HG03097 (cell line): Measurements from ENCODE around the gene PRR33.

ENCODE experiments used
- ATAC-seq: cut with Tn5 transposase; IDR thresholded peaks from one replicate; pipeline ENCODE4 v1.9.1; 2021; ENCODE audit not compliant: unreplicated experiment, low FRiP score

The PRR33 gene

DNA sequence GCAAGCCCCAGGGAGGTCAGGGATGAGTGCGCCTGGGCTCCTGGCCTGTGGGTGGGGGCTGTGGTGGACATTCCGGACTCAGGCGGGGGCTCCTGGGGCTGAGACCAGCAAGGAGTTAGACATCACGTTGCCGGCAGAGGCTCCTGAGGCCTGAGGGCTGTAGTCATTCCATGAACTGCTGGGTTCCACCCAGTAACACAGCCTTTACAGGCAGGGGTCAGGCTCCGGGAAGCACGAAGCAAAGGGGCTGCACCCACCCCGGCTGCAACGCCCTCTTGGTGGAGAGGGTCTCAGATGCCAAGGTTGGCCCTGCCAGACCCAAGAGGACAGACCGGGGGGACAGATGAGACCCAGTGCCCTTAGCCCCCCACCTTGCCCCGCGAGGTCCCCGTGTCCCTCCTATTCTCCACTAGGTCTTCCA, 36.8 kb upstream of the PRR33 start:
- ATAC-seq, result no peak

DNA sequence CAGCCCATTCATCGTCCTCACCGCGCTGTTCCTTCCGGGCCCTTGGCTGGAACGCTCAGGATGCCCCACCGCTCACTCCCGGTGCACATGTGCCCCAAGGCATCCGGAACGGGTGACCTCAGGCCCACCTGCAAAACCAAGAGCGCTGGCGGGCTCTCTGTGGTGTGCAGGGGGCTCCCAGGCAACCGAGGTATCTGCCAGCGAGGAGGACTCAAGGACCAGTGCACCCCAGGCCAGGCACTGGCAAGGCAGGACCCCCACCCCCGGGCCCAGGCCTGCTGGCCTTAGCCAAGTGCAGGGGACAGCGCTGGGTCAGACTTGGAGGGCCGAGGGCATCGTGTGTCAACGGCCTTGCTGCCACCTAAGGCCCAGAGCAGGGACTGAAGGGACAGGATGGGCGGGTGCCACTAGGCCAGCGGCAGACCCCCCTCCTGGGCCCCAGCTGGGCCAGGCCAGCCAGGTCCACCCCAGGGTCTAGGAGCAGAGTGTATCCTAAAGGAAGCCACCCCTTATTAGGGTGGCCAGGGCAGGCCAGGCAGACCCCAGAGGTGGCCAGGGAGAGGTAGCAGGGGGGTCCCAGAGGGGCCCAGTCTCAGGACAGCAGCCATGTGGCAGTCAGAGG, 36.3 kb upstream of the PRR33 start:
- no peak for ATAC-seq

DNA sequence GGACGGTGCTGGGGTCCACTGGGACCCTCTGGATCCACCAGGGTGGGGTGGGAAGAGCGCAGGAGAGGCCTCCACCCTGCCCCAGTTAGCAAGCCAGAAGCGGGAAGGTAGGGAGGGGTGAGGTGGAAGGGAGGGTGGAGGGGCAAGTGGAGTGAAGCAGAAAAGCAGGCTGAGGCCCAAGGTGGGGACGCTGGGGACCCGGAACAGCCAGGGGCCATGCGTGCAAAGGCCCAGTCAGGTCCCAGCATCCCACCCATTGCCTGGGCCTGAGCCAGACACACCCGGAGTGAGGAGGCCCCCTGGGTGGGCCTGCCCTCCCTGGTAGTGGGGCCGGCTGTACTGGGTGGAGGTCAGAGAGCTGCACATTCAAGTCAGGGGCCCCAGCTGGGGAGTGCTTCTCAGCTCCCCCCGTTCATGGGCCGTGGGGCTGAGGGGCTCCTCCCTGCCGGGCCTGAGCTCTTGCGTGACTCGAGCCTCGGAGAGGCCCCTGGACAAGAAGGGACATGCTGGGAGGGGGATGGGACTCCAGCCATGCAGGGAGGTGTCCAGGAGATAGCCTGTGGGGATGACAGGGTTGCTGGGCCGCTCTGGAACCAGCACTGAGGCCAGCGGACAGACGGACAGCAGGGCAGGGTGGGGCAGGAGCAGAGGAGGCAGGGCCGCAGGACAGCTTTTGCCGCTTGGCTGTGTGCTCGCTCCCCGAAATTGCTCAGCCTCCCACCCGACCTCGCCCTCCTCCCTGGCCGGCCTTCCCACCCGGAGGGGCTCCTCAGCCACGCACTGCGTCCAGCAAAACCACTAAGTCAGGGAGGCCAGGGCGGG, 35.5 kb upstream of the PRR33 start:
- ATAC-seq, result no peak

DNA sequence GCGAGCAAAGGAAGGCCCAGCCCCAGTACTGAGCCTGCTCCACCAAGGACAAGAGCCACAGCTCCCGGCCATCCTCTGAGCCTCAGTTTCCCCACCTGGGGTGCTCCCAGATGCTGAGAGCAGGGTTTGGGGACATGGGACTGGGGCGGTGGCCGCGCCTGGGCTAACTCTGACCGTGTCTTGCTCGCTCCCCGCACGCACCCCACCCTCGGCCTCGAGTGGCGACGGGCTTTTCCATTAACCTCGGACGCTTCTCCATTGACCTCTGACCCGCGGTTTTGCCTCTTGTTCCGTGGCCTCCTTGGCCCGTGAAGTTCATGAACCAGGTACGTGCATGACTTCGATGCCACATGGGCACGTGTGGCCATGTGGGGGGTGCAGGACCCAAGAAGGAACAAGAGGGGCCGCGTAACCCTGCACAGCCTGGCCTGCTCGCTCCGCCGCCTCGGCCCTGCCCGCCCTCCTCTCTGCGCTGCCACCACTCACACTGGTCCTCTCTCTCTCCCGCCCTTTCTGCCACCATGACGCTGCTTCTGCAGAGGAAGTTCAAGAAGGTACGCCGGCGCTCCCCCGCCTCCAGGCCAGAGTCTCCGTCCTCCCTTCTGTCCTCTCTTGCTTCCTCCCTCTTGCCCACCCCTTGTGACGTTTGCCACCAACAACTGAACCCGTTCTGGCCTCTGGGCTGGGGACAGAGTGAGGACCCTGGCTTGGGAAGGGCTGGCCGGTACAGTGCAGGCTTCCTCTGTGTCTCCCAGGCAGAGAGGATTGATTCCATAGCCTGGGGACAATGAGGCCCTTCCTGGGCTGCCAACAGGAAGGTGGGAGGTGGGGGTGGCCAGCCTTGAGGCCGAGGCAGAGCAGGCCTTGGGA, 34.7 kb upstream of the PRR33 start:
- no peak for ATAC-seq

DNA sequence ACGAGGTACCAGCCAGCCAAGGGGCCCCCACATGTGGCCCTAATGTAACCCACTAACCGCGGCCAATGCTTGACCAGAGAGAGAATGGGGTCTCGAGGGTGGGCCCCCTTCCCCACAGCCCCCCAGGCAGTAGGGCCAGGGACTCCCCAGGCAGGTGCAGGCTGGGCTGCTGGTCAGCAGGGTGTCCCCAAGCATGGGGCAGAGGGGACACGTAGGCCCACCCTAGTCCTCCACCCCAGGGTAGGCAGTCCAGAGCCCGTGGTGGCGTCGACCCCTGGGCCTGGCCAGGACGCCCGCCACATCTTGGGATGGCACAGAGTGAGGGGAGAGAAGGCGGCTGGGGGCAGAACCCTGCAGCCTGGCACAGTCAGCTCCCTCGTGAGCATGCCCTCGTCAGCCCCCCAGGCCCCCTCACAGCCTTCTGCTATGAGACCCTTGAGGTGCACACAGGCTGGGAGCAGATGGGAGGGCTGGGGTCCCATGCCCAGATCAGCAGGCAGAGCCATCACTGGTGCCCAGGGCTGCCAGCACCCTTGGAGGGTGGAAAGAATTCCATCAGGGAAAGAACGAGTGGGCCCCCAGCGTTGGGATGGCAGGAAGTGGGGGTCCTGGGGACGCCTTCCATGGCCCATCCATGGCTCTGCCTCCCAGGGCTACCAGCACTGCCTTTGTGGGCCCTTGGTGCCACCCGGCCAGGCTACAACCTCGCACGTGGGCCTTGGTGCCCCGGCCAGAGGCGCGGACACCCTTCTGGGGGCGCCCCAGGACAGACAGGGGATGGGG, 33.9 kb upstream of the PRR33 start:
- ATAC-seq, result no peak

DNA sequence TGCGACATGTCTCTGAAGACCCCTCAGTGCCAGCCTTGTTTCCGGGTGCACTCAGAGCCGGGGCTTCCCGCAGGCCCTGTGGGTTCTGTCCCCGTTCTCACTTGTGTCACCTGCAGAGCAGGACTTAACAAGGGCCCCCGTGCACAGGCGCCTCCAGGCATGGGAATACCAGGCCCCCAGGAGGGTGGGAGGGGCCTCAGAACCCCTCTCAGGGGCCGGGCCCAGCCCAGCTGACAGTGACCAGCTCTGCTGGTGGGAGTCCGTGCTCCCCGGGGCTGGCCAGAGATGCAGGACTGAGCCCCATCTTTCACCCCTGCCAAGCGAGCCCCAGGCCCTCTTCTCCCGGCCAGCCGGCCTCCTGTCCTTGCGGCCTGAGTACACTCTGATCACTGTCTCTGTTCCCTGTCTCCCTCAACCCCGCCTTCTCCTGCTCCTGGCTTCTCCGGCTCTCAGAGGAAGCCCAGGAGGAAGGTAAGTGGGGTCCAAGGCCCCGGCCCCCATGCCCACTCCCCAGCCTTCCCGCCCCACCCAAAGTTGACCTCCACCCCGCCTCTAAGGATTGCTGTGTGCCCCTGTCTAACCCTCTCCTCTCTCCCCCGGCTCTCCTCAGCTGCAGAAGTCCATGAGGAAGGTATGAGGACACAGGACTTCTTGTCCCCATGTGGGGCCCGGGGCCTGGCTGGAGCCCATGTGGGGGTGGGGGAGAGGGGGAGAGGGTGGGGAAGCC, 33.1 kb upstream of the PRR33 start:
- no peak for ATAC-seq

DNA sequence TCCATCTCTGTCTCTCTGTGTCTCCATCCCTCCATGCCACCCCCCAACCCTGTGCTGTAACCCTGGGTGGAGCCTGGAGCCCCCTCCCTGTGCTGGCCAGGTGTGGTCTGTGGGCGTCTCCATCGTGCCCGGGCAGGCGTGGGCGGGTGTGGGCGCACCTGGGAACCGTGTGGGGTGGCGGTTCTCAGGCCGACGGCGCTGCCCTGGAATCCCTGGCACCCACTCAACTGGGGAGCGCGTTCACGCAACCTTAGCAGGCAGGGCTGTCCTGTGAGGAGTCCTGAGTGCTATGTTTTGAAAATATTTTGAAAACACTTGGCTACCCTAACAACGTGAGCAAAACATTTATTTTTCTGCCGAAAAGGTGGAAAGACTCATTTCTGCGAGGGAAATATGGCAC, 32.5 kb upstream of the PRR33 start:
- ATAC-seq, result no peak

DNA sequence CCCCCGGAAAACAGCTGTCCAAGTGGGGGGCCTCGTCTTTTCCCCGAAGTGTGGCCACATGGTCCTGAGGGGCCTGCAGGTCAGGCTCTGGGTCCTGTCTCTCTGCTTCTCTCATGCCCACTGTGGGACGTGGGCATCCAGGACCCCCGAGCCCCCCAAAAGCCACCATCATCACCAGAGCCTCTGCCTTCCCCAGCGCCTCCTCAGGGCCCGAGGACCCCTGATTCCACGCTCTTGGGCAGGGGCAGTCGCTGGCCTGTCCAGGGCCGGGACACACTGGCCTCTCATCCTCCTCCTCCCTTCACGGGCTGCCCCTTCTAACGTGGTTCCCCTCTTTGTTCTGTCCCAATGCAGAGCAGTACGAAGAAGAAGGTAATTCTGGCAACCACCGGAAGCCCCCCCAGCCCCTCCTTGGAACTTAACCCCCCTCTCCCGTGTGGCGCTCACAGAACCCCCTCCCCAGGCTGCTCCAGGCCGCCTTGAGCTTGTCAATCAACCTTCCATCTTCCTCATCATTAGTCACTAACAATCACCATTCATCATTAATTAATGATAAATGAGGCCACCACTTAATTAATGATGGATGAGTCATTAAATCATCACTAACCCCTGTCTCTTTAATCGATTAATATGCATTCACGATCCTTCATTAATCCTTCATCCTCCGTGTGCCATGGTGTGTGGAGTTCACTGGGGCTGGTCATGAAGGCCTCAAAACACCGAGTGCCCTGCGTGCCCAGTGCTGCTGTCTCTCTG, 31.7 kb upstream of the PRR33 start:
- no peak for ATAC-seq

DNA sequence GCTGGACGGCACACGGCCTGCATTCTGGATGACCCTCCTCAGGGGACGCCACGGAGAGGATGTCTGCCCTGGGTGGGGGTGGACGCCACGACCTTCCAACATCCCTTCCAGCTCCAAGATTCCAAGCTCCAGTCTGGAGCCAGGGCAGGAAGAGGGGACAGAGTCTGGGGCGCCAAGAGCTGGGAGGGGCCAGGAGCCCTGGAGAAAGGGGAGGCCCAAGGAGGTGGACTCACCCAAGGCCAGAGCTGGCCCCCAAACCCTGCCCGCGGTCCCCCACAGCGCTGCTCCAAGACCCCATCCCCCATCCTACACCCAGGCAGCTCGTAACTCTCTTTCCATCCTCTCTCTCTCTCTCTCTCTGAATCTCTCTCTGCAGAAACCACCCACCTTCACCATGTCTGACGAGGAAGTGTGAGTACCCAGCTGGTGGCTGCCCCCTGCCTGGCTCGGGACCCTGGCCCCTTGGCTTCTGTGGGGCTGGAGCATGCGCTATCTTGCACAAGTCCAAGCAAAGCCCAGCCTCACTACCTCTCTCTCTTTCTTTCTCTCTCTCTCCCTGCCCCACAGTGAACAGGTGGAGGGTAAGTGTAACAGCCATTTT, 30.9 kb upstream of the PRR33 start:
- no peak for ATAC-seq

DNA sequence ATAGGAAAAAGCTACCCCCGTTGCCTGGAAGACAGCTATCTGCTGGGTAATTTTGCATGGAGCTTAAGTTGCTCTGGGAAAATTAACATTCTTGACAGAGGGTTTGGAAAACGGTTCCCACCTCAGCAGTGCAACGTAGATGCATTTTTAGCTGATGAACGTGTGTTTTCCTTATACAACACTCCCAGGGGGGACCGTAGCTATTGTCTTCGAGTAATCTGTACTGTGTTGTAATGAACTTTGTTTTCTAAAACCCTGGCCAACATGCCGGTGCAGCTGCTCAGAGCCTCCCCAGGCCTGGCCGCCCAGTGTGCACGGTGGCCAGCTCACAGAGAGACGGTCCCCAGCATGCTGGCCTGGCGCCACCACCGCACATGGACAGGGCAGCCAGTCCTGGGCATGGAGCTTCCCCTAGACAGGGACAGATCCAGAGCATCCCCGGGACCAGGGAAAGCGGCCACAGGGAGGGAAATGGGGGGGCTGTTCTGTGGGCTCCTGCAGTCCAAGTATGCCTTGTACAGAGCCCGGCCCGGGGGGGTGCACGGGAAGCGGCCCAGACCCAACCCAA, 30.0 kb upstream of the PRR33 start:
- ATAC-seq, result no peak

DNA sequence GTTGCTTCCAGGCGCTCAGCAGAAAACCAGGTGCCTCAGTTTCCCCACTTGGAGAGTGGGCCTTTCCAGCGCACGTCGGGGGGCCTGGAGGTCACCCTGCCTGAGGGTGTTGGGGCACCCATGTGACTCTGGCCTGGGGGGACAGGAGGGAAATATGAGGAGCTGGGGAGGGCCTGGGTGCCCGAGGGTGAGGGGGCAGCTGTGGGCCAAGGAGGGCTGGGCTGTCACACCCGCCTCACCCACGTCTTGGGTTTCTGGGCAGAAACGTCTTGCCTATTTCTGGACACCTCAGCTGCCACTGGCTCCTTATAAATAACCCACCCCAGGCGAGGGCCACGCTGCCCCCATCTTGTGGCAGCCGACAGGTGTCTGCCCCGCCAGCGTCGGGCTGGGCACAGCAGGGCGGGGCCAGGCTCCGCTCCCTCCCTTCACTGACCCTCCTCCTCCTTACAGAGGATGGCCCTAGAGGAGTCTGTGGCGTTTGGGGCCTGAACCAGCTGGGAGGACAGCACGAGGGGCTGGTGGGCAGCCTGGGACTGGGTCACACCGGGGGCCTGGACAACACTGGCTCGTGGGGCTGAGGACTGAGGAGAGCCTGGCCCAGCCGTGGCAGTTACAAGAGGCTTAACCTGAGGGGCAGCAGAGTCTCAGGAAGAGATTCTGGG, 29.3 kb upstream of the PRR33 start:
- no peak for ATAC-seq

DNA sequence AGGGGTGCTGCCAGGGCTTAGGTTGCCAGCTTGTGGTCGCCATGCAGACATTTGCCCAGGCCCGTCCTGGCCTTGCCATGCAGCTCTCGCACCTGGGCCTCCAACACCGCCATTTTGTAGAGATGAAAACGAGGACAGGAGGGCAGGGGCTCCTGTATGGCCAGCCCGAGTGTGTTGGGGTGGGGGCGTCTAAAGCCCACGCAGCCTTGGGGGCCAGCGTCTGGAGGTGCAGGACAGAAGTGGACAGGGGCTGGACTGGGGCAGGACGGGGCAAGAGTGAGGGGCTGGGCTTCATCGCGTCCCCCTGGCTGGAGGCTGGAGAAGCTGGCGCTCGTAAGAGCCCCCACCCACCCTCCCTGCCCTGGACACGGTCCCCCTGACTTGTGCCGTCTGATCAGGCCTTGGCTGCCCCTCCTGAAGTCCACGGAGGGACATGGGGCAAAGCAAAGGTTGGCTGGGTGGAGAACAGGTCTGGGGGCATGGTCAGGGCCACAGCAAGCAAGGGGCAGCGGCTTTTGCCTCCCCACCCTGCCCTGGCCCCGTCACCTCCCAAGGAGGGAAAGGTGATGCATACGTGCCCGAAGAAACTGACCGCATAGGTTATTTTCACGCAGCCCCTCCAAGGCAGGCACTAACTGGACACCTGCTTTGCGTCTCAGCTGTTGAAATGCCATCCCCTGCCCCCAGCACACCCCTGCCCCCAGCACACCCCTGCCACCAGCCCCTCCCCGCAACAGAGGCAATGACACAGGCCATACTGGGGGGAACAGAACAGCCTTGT, 28.6 kb upstream of the PRR33 start:
- ATAC-seq, result no peak

DNA sequence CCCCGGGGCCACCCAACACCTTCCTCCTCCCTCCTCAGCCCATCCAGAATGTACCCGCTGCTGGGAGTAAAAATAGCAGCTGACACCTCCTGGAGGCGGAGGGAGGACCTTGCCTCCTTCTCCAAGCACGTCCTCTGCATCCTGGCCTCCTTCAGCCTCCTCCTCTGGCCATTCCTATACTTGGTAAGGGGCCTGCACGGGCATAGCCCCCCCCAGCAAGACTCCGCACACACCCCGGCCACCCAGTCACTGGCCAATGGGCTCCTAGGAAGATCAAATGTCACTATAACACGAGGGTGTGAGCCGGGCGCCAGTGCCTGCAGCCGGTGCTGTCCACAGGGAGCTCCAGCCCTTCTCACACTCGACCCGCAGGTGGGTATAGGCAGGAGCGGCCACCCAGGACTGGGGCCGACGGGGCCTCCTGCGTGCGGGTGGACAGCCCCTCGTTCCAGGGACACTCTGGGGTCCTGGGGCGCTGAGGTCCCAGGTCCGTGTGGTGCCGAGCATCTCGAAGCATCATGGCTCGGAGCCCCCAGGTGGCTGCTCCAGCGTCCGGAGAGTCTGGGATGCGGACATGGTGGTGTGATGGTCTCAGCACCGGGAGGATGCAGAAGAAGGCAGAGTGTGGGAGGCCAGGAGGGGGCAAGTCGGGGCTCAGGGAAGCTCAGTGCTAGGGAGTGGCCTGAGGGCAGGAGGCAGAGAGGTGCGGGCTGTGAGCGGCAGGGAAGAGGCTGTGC, 27.9 kb upstream of the PRR33 start, which contains the start of gene TNNT3:
Gene TNNT3, plus strand, starts transcription at position 313 of the 737 bp plus-strand sequence. CDS start 3,172 bp downstream, outside the sequence.
- no peak for ATAC-seq

DNA sequence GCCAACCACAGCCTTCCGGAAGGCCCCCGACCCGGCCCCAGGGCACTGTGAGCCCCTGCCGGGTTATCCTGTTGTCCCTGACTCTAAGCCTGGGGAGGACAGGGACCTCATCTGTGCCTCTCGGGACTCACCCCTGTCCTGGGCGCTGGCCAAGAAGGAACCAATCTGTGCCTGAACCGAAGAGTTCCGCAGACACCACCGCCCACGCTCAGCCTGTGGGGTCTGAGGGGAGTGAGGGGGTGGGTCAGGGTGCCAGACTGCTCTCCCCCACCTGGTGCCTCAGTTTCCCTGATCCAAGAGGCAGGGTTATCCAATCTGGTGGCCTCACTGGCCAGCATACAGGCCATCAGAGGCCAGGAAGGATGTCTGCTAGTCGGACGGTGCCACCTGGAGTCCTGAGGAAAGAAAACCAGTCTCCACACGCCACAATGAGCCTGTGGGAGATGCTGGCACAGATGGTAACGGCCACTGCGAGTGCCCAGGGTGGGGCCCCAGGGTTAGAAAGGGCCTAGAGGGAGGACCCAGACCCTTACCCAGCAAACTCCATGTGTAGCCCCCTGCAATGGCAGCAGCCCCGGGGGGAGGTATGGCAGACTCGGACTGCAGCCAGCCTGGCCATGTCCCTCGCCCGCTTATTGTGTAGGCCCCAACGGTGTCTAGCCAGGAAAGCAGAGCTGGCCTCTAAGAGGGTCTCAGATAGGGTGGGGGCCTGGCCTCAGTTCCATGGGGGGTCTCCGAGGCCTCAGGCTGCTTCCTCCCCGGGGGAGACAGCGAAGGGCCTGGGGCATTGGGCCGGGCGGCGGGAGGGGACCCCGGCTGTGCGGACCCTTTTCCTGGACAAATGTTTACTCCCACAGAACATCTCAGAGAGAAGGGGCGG, 27.0 kb upstream of the PRR33 start:
- no peak for ATAC-seq
